Peyer's patch (tissue), 4 donors: ENCODE measurements around the gene UROC1. TPM values are rescaled to one million over a fixed set of nuclear protein-coding genes. Genes with fewer than 3 reads are reported as not detected.

Experiments used
- DNase-seq, 3 donors: peaks; one replicate each; pipeline ENCODE4 v3.0.0-alpha.2; 2017 to 2019
- H3K27ac ChIP-seq, 4 donors: fragments of 200-600 bp; sonication (generic); one replicate each; pipeline ENCODE4 v1.5.1; 2016 to 2019
- H3K27me3 ChIP-seq, 2 donors: fragments of 200-600 bp; sonication (generic); one replicate each; pipeline ENCODE4 v1.5.1; 2019
- H3K36me3 ChIP-seq, 3 donors: fragments of 200-600 bp; sonication (generic); one replicate each; pipeline ENCODE4 v1.5.1; 2016 to 2019
- H3K4me1 ChIP-seq, 4 donors: fragments of 200-600 bp; sonication (generic); one replicate each; pipeline ENCODE4 v1.5.1; 2016 to 2019
- H3K4me3 ChIP-seq, 4 donors: fragments of 200-600 bp; sonication (generic); 1 replicate in 3 of 4; 2 replicates in 1 of 4; pipeline ENCODE4 v1.5.1; 2016 to 2019; ENCODE audit warnings: mild to moderate bottlenecking in 1 of 4
- H3K9me3 ChIP-seq, 4 donors: fragments of 200-600 bp; sonication (generic); one replicate each; pipeline ENCODE4 v1.5.1; 2016 to 2019; ENCODE audit warnings: mild to moderate bottlenecking in 1 of 4
- CTCF ChIP-seq, 6 experiments: fragments of 450-650 bp in 4 of 6; fragments of 200-600 bp in 2 of 6; sonication (generic) in 1 of 6; IDR thresholded peaks; one replicate each; pipeline ENCODE4 v1.5.1; 2017 to 2019; ENCODE audit warnings: antibody characterized with exemption in 6 of 6, mild to moderate bottlenecking in 3 of 6, moderate library complexity in 1 of 6
- POLR2A ChIP-seq, 2 donors: fragments of 450-650 bp; IDR thresholded peaks; one replicate each; pipeline ENCODE4 v1.5.1; 2017; ENCODE audit warnings: antibody characterized with exemption in 2 of 2, mild to moderate bottlenecking in 2 of 2, moderate library complexity in 2 of 2
- total RNA-seq, 4 donors: library from RNA; depleted of rRNA; stranded (reverse); fragments of >200 nt; gene quantifications; one replicate each; pipeline ENCODE4 v1.1.0, GENCODE V29; 2016

UROC1 gene
- total RNA-seq, 4 donors from 2014 or later, result not detected

- no peaks in the 10 kb centered on the region for H3K9me3 ChIP-seq
- no peaks in the 10 kb centered on the region for H3K36me3 ChIP-seq
- no peaks in the 10 kb centered on the region for H3K4me1 ChIP-seq
- H3K27me3 ChIP-seq, result no peaks in the 10 kb centered on the region
- no peak overlapping the region for H3K27ac ChIP-seq
- H3K4me3 ChIP-seq, result no peak overlapping the region
- no peak for DNase-seq
- TF ChIP-seq CTCF (IDR thresholded peaks at IDR 0.05) (no peak), POLR2A (IDR thresholded peaks at IDR 0.05) (no peak)
Measured at GRCh38 chr3:126493051-126493450, 24.5 kb downstream of the UROC1 start.

- no peaks in the 10 kb centered on the region for H3K9me3 ChIP-seq
- no peaks in the 10 kb centered on the region for H3K27me3 ChIP-seq
- H3K27ac ChIP-seq, result no peak overlapping the region
- H3K36me3 ChIP-seq, result no peaks in the 10 kb centered on the region
- TF ChIP-seq CTCF (IDR thresholded peaks at IDR 0.05) (no peak), POLR2A (IDR thresholded peaks at IDR 0.05) (no peak)
- H3K4me1 ChIP-seq, result no peaks in the 10 kb centered on the region
- DNase-seq, result no peak
- H3K4me3 ChIP-seq, result no peak overlapping the region
Measured at GRCh38 chr3:126491221-126492013, 26.2 kb downstream of the UROC1 start.

GRCh38 chr3:126490619-126491018, 27.0 kb downstream of the UROC1 start:
- DNase-seq, result no peak
- no peaks in the 10 kb centered on the region for H3K36me3 ChIP-seq
- H3K27me3 ChIP-seq, result no peaks in the 10 kb centered on the region
- no peaks in the 10 kb centered on the region for H3K4me1 ChIP-seq
- H3K27ac ChIP-seq, result no peak overlapping the region
- no peak overlapping the region for H3K4me3 ChIP-seq
- no peak for TF ChIP-seq POLR2A (IDR thresholded peaks at IDR 0.05)
- no peak for TF ChIP-seq CTCF (IDR thresholded peaks at IDR 0.05)
- H3K9me3 ChIP-seq, result no peaks in the 10 kb centered on the region

GRCh38 chr3:126488886-126489569, 28.5 kb downstream of the UROC1 start:
- TF ChIP-seq CTCF (IDR thresholded peaks at IDR 0.05) (no peak), POLR2A (IDR thresholded peaks at IDR 0.05) (no peak)
- Histone ChIP-seq H3K27me3 (no peaks in the 10 kb centered on the region), H3K27ac (no peak overlapping the region), H3K4me1 (no peaks in the 10 kb centered on the region), H3K36me3 (no peaks in the 10 kb centered on the region), H3K4me3 (no peak overlapping the region), H3K9me3 (no peaks in the 10 kb centered on the region)
- no peak for DNase-seq

- no peak for TF ChIP-seq CTCF (IDR thresholded peaks at IDR 0.05)
- TF ChIP-seq POLR2A (IDR thresholded peaks at IDR 0.05), result no peak
- no peaks in the 10 kb centered on the region for H3K4me1 ChIP-seq
- DNase-seq, result no peak
- no peaks in the 10 kb centered on the region for H3K9me3 ChIP-seq
- H3K27me3 ChIP-seq, result no peaks in the 10 kb centered on the region
- H3K4me3 ChIP-seq, result no peak overlapping the region
- no peaks in the 10 kb centered on the region for H3K36me3 ChIP-seq
- no peak overlapping the region for H3K27ac ChIP-seq
Measured at GRCh38 chr3:126488185-126488584, 29.4 kb downstream of the UROC1 start.
